Mesenchymal stem cell (in vitro differentiated cells and primary cell): ENCODE measurements around the gene DYNLT2.

ENCODE experiments used
- DNase-seq: peaks from one replicate; pipeline ENCODE4 v3.0.0-alpha.2; 2013
- H2AFZ ChIP-seq: one replicate; pipeline ENCODE4 v1.6.1; 2013; ENCODE audit warnings: low read depth, mild to moderate bottlenecking, control low read depth, inconsistent platforms, low read length, moderate library complexity
- H2AK5ac ChIP-seq: 2 replicates; pipeline ENCODE4 v1.6.1; 2013; ENCODE audit warnings: low read length, moderate library complexity, mild to moderate bottlenecking, inconsistent platforms; ENCODE audit not compliant: severe bottlenecking
- H2BK120ac ChIP-seq: one replicate; pipeline ENCODE4 v1.6.1; 2013; ENCODE audit warnings: low read depth, mild to moderate bottlenecking, inconsistent platforms, low read length, moderate library complexity
- H2BK12ac ChIP-seq, 2 experiments: one replicate each; pipeline ENCODE4 v1.6.1; 2013; ENCODE audit warnings: inconsistent platforms in 2 of 2, low read length in 2 of 2, mild to moderate bottlenecking in 2 of 2, moderate library complexity in 2 of 2, control low read depth in 1 of 2
- H2BK15ac ChIP-seq: one replicate; pipeline ENCODE4 v1.6.1; 2013; ENCODE audit warnings: mild to moderate bottlenecking, low read depth, inconsistent platforms; ENCODE audit not compliant: poor library complexity, severe bottlenecking
- H2BK5ac ChIP-seq: 2 replicates; pipeline ENCODE4 v1.6.1; 2013; ENCODE audit warnings: low read depth, mild to moderate bottlenecking, low read length, control low read depth, inconsistent platforms; ENCODE audit not compliant: poor library complexity, severe bottlenecking
- H3K14ac ChIP-seq, 2 experiments: one replicate each; pipeline ENCODE4 v1.6.1; 2013; ENCODE audit warnings: inconsistent platforms in 2 of 2, low read length in 2 of 2, control low read depth in 1 of 2, mild to moderate bottlenecking in 1 of 2, moderate library complexity in 1 of 2
- H3K18ac ChIP-seq, 2 experiments: one replicate each; pipeline ENCODE4 v1.6.1; 2013; ENCODE audit warnings: inconsistent platforms in 2 of 2, low read length in 2 of 2, control low read depth in 1 of 2, low read depth in 1 of 2, mild to moderate bottlenecking in 1 of 2
- H3K23ac ChIP-seq, 2 experiments: one replicate each; pipeline ENCODE4 v1.6.1; 2013; ENCODE audit warnings: inconsistent platforms in 2 of 2, low read length in 2 of 2, mild to moderate bottlenecking in 2 of 2, moderate library complexity in 2 of 2, control low read depth in 1 of 2
- H3K27ac ChIP-seq: 2 replicates; pipeline ENCODE4 v1.5.1; 2013; ENCODE audit warnings: mild to moderate bottlenecking, moderate library complexity, low read length, control low read depth, inconsistent platforms; ENCODE audit not compliant: poor library complexity, severe bottlenecking
- H3K27me3 ChIP-seq, 2 experiments: 2 replicates each; pipeline versions ENCODE4 v1.6.1 to v1.7.0; 2013; ENCODE audit warnings: low read length in 2 of 2, mild to moderate bottlenecking in 2 of 2, moderate library complexity in 2 of 2, control low read depth in 1 of 2, inconsistent platforms in 1 of 2; ENCODE audit not compliant: control insufficient read depth in 1 of 2, insufficient read depth in 1 of 2
- H3K36me3 ChIP-seq, 2 experiments: 2 replicates each; pipeline versions ENCODE4 v1.6.1 to v1.7.0; 2013; ENCODE audit warnings: low read length in 2 of 2, control low read depth in 1 of 2, inconsistent platforms in 1 of 2, low read depth in 1 of 2, mild to moderate bottlenecking in 1 of 2; ENCODE audit not compliant: insufficient read depth in 2 of 2, control insufficient read depth in 1 of 2
- H3K4ac ChIP-seq, 2 experiments: one replicate each; pipeline ENCODE4 v1.6.1; 2013; ENCODE audit warnings: inconsistent platforms in 2 of 2, low read length in 2 of 2, mild to moderate bottlenecking in 2 of 2, moderate library complexity in 2 of 2, control low read depth in 1 of 2, low read depth in 1 of 2
- H3K4me1 ChIP-seq: 2 replicates; pipeline ENCODE4 v1.6.1; 2013; ENCODE audit warnings: low read depth, low read length, control low read depth; ENCODE audit not compliant: control insufficient read depth, insufficient read depth
- H3K4me2 ChIP-seq: 2 replicates; pipeline ENCODE4 v1.6.1; 2013; ENCODE audit warnings: low read length, mild to moderate bottlenecking, inconsistent platforms; ENCODE audit not compliant: poor library complexity, severe bottlenecking
- H3K4me3 ChIP-seq, 2 experiments: 2 replicates each; pipeline versions ENCODE4 v1.5.1 to v1.7.0; 2013; ENCODE audit warnings: low read length in 2 of 2, mild to moderate bottlenecking in 2 of 2, control low read depth in 1 of 2, low read depth in 1 of 2; ENCODE audit not compliant: insufficient read depth in 1 of 2
- H3K79me1 ChIP-seq: replicated peaks from 2 replicates; pipeline ENCODE4 v1.6.1; 2013; ENCODE audit warnings: mild to moderate bottlenecking, control low read depth, low read length, inconsistent platforms; ENCODE audit not compliant: poor library complexity, severe bottlenecking
- H3K9ac ChIP-seq: 2 replicates; pipeline ENCODE4 v1.7.0; 2013; ENCODE audit warnings: mild to moderate bottlenecking, low read length, moderate library complexity
- H3K9me3 ChIP-seq: 2 replicates; pipeline ENCODE4 v1.7.0; 2013; ENCODE audit warnings: mild to moderate bottlenecking, low read length; ENCODE audit not compliant: control insufficient read depth
- H4K8ac ChIP-seq: one replicate; pipeline ENCODE4 v1.6.1; 2013; ENCODE audit warnings: inconsistent platforms, mild to moderate bottlenecking, low read length, moderate library complexity
- H4K91ac ChIP-seq: one replicate; pipeline ENCODE4 v1.6.1; 2013; ENCODE audit warnings: mild to moderate bottlenecking, low read length, inconsistent platforms
- WGBS: methylation state at CpG from one replicate; pipeline ENCODE4 v1.1.7; 2013; ENCODE audit warnings: mixed read lengths; 5-methylcytosine and 5-hydroxymethylcytosine counted together

Gene DYNLT2

GRCh38 chr6:169789146-169789943 is 38.0 kb upstream of the DYNLT2 start:
- Histone ChIP-seq H3K23ac (no peak overlapping the region), H3K27ac (no peak overlapping the region), H3K4me3 (peak overlapping the region in 1 of 2 experiments; percentile 79), H3K9me3 (no peaks in the 10 kb centered on the region), H2BK15ac (no peak overlapping the region), H3K4me1 (peaks cover 23% of the 10 kb centered on the region), H3K4me2 (peak overlapping the region; percentile 88), H3K79me1 (no peaks in the 10 kb centered on the region), H3K14ac (no peak overlapping the region), H2AFZ (peak overlapping the region; percentile 67), H2BK12ac (no peak overlapping the region), H3K4ac (peak overlapping the region in 1 of 2 experiments; percentile 15), H3K9ac (peak overlapping the region; percentile 83), H2BK120ac (no peak overlapping the region), H3K27me3 (peaks cover 0 to 23% of the 10 kb centered on the region in 2 experiments), H2AK5ac (no peak overlapping the region), H4K91ac (peak overlapping the region; percentile 62), H3K18ac (peak overlapping the region in 1 of 2 experiments; percentile 27), H2BK5ac (no peak overlapping the region), H3K36me3 (peaks cover 0 to 4% of the 10 kb centered on the region in 2 experiments), H4K8ac (peak overlapping the region; percentile 78)
- no peak for DNase-seq
- WGBS: 84% methylated on average over 24 of the region's 24 CpGs

- no peak overlapping the region for H3K27ac ChIP-seq
- no peak overlapping the region for H3K4me3 ChIP-seq
- H3K4me2 ChIP-seq: no peak overlapping the region
- H4K8ac ChIP-seq: peak overlapping the region; percentile 35
- H2AK5ac ChIP-seq: no peak overlapping the region
- H3K18ac ChIP-seq: no peak overlapping the region
- H2AFZ ChIP-seq: no peak overlapping the region
- no peak overlapping the region for H3K23ac ChIP-seq
- H2BK5ac ChIP-seq: no peak overlapping the region
- H3K4ac ChIP-seq: no peak overlapping the region
- no peak overlapping the region for H2BK120ac ChIP-seq
- no peak overlapping the region for H4K91ac ChIP-seq
- no peak overlapping the region for H2BK15ac ChIP-seq
- 89% methylated on average over 4 of the region's 4 CpGs for WGBS
- DNase-seq: no peak
- H3K14ac ChIP-seq: no peak overlapping the region
- no peak overlapping the region for H3K9ac ChIP-seq
- H3K4me1 ChIP-seq: peaks cover 26% of the 10 kb centered on the region
- H3K36me3 ChIP-seq: peaks cover 0 to 4% of the 10 kb centered on the region in 2 experiments
- H3K9me3 ChIP-seq: no peaks in the 10 kb centered on the region
- H3K79me1 ChIP-seq: no peaks in the 10 kb centered on the region
- no peak overlapping the region for H2BK12ac ChIP-seq
- H3K27me3 ChIP-seq: peaks cover 0 to 19% of the 10 kb centered on the region in 2 experiments
Observed at GRCh38 chr6:169788809-169789145, 37.4 kb upstream of the DYNLT2 start.

- DNase-seq: no peak
- no peak overlapping the region for H3K4ac ChIP-seq
- H4K8ac ChIP-seq: no peak overlapping the region
- peaks cover 35% of the 10 kb centered on the region for H3K4me1 ChIP-seq
- no peak overlapping the region for H2AFZ ChIP-seq
- H3K27me3 ChIP-seq: peaks cover 0 to 18% of the 10 kb centered on the region in 2 experiments
- H3K14ac ChIP-seq: no peak overlapping the region
- no peak overlapping the region for H3K23ac ChIP-seq
- no peaks in the 10 kb centered on the region for H3K79me1 ChIP-seq
- H2BK12ac ChIP-seq: no peak overlapping the region
- no peak overlapping the region for H4K91ac ChIP-seq
- no peak overlapping the region for H2BK120ac ChIP-seq
- no peak overlapping the region for H2AK5ac ChIP-seq
- H3K27ac ChIP-seq: no peak overlapping the region
- 85% methylated on average over 6 of the region's 7 CpGs for WGBS
- H2BK5ac ChIP-seq: no peak overlapping the region
- no peak overlapping the region for H3K4me3 ChIP-seq
- no peak overlapping the region for H3K18ac ChIP-seq
- peaks cover 4 to 8% of the 10 kb centered on the region in 2 experiments for H3K36me3 ChIP-seq
- H3K9ac ChIP-seq: no peak overlapping the region
- no peaks in the 10 kb centered on the region for H3K9me3 ChIP-seq
- H2BK15ac ChIP-seq: no peak overlapping the region
- no peak overlapping the region for H3K4me2 ChIP-seq
Observed at GRCh38 chr6:169787797-169788196, 36.4 kb upstream of the DYNLT2 start.

GRCh38 chr6:169786349-169786748 is 35.0 kb upstream of the DYNLT2 start:
- Histone ChIP-seq H2BK15ac (no peak overlapping the region), H3K4ac (no peak overlapping the region), H3K79me1 (no peaks in the 10 kb centered on the region), H3K4me1 (peaks cover 26% of the 10 kb centered on the region), H4K8ac (no peak overlapping the region), H2BK12ac (no peak overlapping the region), H4K91ac (no peak overlapping the region), H3K23ac (no peak overlapping the region), H3K27ac (no peak overlapping the region), H3K36me3 (peaks cover 7 to 12% of the 10 kb centered on the region in 2 experiments), H2BK5ac (no peak overlapping the region), H2AK5ac (no peak overlapping the region), H2BK120ac (no peak overlapping the region), H3K4me3 (no peak overlapping the region), H3K9ac (no peak overlapping the region), H3K27me3 (peaks cover 0 to 13% of the 10 kb centered on the region in 2 experiments), H3K14ac (no peak overlapping the region), H2AFZ (no peak overlapping the region), H3K18ac (no peak overlapping the region), H3K4me2 (no peak overlapping the region), H3K9me3 (no peaks in the 10 kb centered on the region)
- WGBS: 81% methylated on average over 5 of the region's 5 CpGs
- no peak for DNase-seq
